Endothelial cell of umbilical vein (primary cell): ENCODE results near the gene LMF1.

ENCODE experiments used
- EZH2 ChIP-seq: IDR thresholded peaks from 2 replicates; pipeline ENCODE4 v1.6.1; 2012; ENCODE audit warnings: borderline replicate concordance, low read depth, mild to moderate bottlenecking, moderate library complexity, low read length, inconsistent platforms; ENCODE audit not compliant: severe bottlenecking
- FOS ChIP-seq: IDR thresholded peaks from 2 replicates; pipeline ENCODE4 v1.6.1; 2011; ENCODE audit warnings: mild to moderate bottlenecking, low read length, moderate library complexity, borderline replicate concordance; ENCODE audit not compliant: insufficient read depth
- GATA2 ChIP-seq: IDR thresholded peaks from 2 replicates; pipeline ENCODE4 v1.7.0; 2011; ENCODE audit warnings: low read depth, mild to moderate bottlenecking, moderate library complexity, mixed read lengths, low read length; ENCODE audit not compliant: insufficient read length, insufficient read depth
- JUN ChIP-seq: IDR thresholded peaks from 2 replicates; pipeline ENCODE4 v1.6.1; 2011; ENCODE audit warnings: borderline replicate concordance, low read depth; ENCODE audit not compliant: insufficient read length, insufficient read depth
- MYC ChIP-seq: IDR thresholded peaks from one replicate; pipeline ENCODE4 v1.6.1; 2011; ENCODE audit warnings: mild to moderate bottlenecking, low read depth, low read length
- POLR2A ChIP-seq: IDR thresholded peaks from 2 replicates; pipeline ENCODE4 v1.6.1; 2012; ENCODE audit warnings: low read depth, mild to moderate bottlenecking, control low read depth, low read length
- POLR2AphosphoS5 ChIP-seq: IDR thresholded peaks from 2 replicates; pipeline ENCODE4 v1.6.1; 2012; ENCODE audit warnings: low read depth, mild to moderate bottlenecking, control low read depth, low read length, moderate library complexity; ENCODE audit not compliant: insufficient read depth
- TF ChIP-seq, protein P1 (sequence below), 2 donors: IDR thresholded peaks; 1 replicate in 1 of 2; 2 replicates in 1 of 2; pipeline ENCODE4 v1.5.1; 2011; ENCODE audit warnings: low read length in 2 of 2, mild to moderate bottlenecking in 2 of 2, moderate library complexity in 2 of 2, control low read depth in 1 of 2, inconsistent platforms in 1 of 2, low read depth in 1 of 2; ENCODE audit not compliant: insufficient read depth in 1 of 2; ENCODE audit errors: extremely low read depth in 1 of 2
- TF ChIP-seq, protein P2 (sequence below): IDR thresholded peaks from 2 replicates; pipeline ENCODE4 v1.6.1; 2011; ENCODE audit not compliant: insufficient read depth, insufficient read length

DNA sequence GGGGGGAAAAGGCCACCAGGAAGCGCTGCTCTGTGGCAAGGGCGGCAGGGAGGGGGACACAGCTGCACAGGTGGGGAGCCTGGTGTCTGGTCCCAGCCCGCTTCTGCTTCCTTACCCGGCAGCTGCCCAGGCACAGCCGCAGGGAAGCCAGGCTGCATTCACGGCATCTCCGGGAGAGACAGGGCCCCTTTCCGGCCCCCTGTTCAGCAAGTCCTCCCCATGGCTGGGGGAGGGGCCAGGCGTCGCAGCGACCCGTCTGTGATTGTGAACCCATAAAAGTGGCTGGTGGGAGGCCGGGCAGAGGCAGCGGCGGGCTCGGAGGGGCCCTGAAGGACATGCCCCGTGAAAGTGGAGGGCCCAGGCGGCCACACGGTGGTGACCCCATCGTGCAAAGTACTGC, 39.5 kb upstream of the LMF1 start:
- TF ChIP-seq, protein P1, sequence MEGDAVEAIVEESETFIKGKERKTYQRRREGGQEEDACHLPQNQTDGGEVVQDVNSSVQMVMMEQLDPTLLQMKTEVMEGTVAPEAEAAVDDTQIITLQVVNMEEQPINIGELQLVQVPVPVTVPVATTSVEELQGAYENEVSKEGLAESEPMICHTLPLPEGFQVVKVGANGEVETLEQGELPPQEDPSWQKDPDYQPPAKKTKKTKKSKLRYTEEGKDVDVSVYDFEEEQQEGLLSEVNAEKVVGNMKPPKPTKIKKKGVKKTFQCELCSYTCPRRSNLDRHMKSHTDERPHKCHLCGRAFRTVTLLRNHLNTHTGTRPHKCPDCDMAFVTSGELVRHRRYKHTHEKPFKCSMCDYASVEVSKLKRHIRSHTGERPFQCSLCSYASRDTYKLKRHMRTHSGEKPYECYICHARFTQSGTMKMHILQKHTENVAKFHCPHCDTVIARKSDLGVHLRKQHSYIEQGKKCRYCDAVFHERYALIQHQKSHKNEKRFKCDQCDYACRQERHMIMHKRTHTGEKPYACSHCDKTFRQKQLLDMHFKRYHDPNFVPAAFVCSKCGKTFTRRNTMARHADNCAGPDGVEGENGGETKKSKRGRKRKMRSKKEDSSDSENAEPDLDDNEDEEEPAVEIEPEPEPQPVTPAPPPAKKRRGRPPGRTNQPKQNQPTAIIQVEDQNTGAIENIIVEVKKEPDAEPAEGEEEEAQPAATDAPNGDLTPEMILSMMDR (IDR thresholded peaks at IDR 0.05; ENCODE audit: extremely low read depth in 1 of 2, insufficient read depth in 1 of 2, low read depth in 1 of 2, low read length in 2 of 2) = no peak
- TF ChIP-seq GATA2 (no peak), POLR2A (no peak), JUN (no peak), EZH2 (no peak), POLR2AphosphoS5 (no peak), MYC (no peak), FOS (no peak)
- TF ChIP-seq, protein P2, sequence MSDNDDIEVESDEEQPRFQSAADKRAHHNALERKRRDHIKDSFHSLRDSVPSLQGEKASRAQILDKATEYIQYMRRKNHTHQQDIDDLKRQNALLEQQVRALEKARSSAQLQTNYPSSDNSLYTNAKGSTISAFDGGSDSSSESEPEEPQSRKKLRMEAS = no peak
